Adrenal gland (tissue), 5 donors: ENCODE measurements around the gene GLRX.

Source experiments
- POLR2A ChIP-seq, 2 donors: fragments of 450-650 bp; IDR thresholded peaks; one replicate each; pipeline ENCODE4 v1.6.1; 2017; ENCODE audit warnings: antibody characterized with exemption in 2 of 2, mild to moderate bottlenecking in 2 of 2, moderate library complexity in 1 of 2
- TF ChIP-seq, protein P1 (sequence below), 6 experiments: fragments of 450-650 bp in 4 of 6; fragments of 200-600 bp in 2 of 6; sonication (generic) in 1 of 6; IDR thresholded peaks; 1 replicate in 5 of 6; 2 replicates in 1 of 6; pipeline versions ENCODE4 v1.5.1 to v1.8.0; 2016 to 2021; ENCODE audit warnings: antibody characterized with exemption in 6 of 6, mild to moderate bottlenecking in 2 of 6, moderate library complexity in 1 of 6
- donor health status: DM: no; HTN: no; CAD: no.

DNA sequence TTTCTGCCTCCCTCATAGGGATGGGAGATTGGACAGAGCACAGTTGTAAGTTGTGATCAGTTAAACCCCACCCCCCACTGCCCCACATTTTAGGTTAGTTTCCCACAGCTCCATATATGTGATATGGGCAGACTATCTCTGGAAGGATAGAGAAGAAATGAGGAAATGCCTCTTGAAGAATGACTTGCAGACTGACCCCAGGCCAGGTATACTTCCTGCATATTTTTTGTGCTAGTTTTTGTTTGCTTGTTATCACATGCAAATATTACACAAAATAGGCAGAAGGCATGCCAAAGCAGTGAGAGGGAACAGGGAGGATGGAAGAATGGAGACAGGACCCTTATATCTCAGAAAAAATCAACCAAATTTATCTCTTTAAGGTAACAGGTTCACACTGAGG lies 10.1 kb upstream of the GLRX start:
- TF ChIP-seq, protein P1, sequence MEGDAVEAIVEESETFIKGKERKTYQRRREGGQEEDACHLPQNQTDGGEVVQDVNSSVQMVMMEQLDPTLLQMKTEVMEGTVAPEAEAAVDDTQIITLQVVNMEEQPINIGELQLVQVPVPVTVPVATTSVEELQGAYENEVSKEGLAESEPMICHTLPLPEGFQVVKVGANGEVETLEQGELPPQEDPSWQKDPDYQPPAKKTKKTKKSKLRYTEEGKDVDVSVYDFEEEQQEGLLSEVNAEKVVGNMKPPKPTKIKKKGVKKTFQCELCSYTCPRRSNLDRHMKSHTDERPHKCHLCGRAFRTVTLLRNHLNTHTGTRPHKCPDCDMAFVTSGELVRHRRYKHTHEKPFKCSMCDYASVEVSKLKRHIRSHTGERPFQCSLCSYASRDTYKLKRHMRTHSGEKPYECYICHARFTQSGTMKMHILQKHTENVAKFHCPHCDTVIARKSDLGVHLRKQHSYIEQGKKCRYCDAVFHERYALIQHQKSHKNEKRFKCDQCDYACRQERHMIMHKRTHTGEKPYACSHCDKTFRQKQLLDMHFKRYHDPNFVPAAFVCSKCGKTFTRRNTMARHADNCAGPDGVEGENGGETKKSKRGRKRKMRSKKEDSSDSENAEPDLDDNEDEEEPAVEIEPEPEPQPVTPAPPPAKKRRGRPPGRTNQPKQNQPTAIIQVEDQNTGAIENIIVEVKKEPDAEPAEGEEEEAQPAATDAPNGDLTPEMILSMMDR (IDR thresholded peaks at IDR 0.05): no peak
- no peak for TF ChIP-seq POLR2A (IDR thresholded peaks at IDR 0.05)
